ENCODE measurements around the gene MPHOSPH6. TPM values are rescaled to one million over a fixed set of nuclear protein-coding genes. Genes with fewer than 3 reads are reported as not detected.

The MPHOSPH6 gene
- total RNA-seq, 2 experiments from 2014 or later, result 27.1 to 28.7 TPM

GRCh38 chr16:82187829-82188228 is 17.8 kb upstream of the MPHOSPH6 start:
- Mint-ChIP-seq H3K27ac (no peak overlapping the region), H3K27me3 (peaks cover 26% of the 10 kb centered on the region), H3K9me3 (no peaks in the 10 kb centered on the region), H3K36me3 (ENCODE audit: low read depth) (peaks cover 2% of the 10 kb centered on the region), H3K4me3 (no peak overlapping the region), H3K4me1 (peaks cover 19% of the 10 kb centered on the region)
- ChIA-PET CTCF (interaction anchor here (1.8 kb wide), 1 partner anchor 42 kb away, joined by 4 read pairs; no protein-coding TSS in a partner anchor), POLR2A (interaction anchor here (3.0 kb wide), 1 partner anchor 18 kb away, joined by 8 read pairs; the partner anchor contains the start of gene MPHOSPH6)
- DNase-seq, result no peak

DNA sequence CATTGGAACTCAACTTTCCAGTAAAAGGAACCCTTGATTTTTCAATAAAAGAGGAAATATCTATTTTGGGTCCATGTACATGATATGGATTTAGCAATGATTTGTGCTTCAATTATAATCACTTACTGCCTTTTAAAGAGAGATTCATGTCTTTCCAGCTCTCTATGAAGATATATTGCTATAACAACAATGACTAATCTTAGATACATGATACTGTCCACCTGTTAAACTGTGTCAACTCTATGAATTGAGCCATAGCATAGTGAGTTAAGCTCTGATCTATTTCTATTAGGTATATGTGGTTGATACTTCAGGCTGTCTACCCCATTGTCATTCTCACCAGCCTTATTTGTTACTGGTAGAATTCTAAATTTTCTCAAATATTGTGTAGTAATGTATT is 15.0 kb upstream of the MPHOSPH6 start:
- H3K36me3 Mint-ChIP-seq (ENCODE audit: low read depth), result no peaks in the 10 kb centered on the region
- no peak for DNase-seq
- no peak overlapping the region for H3K27ac Mint-ChIP-seq
- peaks cover 25% of the 10 kb centered on the region for H3K27me3 Mint-ChIP-seq
- ChIA-PET CTCF (interaction anchor here (1.1 to 1.3 kb wide), 2 partner anchors 10 to 15 kb away, joined by 3 to 4 read pairs; partner anchors contain the start of gene MPHOSPH6), POLR2A (interaction anchor here (1.6 kb wide), 1 partner anchor 15 kb away, joined by 6 read pairs; the partner anchor contains the start of gene MPHOSPH6)
- peaks cover 10% of the 10 kb centered on the region for H3K4me1 Mint-ChIP-seq
- H3K4me3 Mint-ChIP-seq, result no peak overlapping the region
- H3K9me3 Mint-ChIP-seq, result no peaks in the 10 kb centered on the region

- peaks cover 22% of the 10 kb centered on the region for H3K27me3 Mint-ChIP-seq
- no peaks in the 10 kb centered on the region for H3K36me3 Mint-ChIP-seq (ENCODE audit: low read depth)
- no peak for DNase-seq
- POLR2A ChIA-PET, result no interaction called here
- CTCF ChIA-PET, result no interaction called here
- H3K4me1 Mint-ChIP-seq, result peaks cover 10% of the 10 kb centered on the region
- H3K4me3 Mint-ChIP-seq, result no peak overlapping the region
- H3K27ac Mint-ChIP-seq, result no peak overlapping the region
- no peaks in the 10 kb centered on the region for H3K9me3 Mint-ChIP-seq
These were observed 14.2 kb upstream of the MPHOSPH6 start for GRCh38 chr16:82184213-82184612.

- POLR2A ChIA-PET, result no interaction called here
- no peaks in the 10 kb centered on the region for H3K36me3 Mint-ChIP-seq (ENCODE audit: low read depth)
- DNase-seq, result no peak
- H3K4me3 Mint-ChIP-seq, result no peak overlapping the region
- H3K9me3 Mint-ChIP-seq, result no peaks in the 10 kb centered on the region
- H3K27me3 Mint-ChIP-seq, result peaks cover 28% of the 10 kb centered on the region
- H3K27ac Mint-ChIP-seq, result no peak overlapping the region
- H3K4me1 Mint-ChIP-seq, result peaks cover 7% of the 10 kb centered on the region
- CTCF ChIA-PET, result no interaction called here
These were observed 13.0 kb upstream of the MPHOSPH6 start for GRCh38 chr16:82183004-82183397.

GRCh38 chr16:82182266-82183003 is 12.4 kb upstream of the MPHOSPH6 start:
- POLR2A ChIA-PET, result interaction anchor here (0.8 kb wide), 1 partner anchor 77 kb away, joined by 3 read pairs; no protein-coding TSS in a partner anchor
- H3K27ac Mint-ChIP-seq, result no peak overlapping the region

DNA sequence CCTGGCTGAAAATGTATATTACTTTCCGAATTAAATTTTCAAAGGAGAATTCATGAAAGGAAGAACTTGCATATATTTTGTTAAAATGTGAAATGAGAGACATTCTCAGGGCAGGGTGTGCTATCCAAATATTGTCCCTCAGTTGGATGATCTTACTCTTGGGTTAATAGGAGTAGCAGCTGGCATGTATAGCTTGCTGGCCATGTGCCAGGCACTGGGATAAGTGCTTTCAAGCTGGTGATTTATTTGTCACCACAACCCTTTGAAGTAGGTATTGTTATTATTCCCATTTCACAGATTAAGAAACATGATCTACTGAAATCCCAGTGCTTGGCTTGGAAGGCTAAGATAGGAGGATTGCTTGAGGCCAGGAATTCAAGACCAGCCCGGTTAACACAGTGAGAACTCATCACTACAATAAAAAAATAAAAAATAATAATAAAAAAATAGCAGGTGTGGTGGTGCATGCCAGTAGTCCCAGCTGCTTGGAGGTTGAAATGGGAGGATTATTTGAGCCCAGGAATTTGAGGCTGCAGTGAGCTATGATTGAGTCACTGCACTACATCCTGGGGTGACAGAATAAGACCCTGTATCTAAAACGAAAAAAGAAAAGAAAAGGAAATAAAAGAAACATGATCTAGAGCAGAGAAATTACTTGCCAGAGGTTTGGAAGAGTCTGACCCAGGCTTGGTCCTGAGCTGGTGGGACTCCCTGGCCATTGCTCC is 11.6 kb upstream of the MPHOSPH6 start:
- CTCF ChIA-PET, result interaction anchor here (2.2 kb wide), 1 partner anchor 49 kb away, joined by 9 read pairs; no protein-coding TSS in a partner anchor

More at GRCh38 chr16:82182266-82183003, 12.4 kb upstream of the MPHOSPH6 start:
- Mint-ChIP-seq H3K4me3 (no peak overlapping the region), H3K36me3 (ENCODE audit: low read depth) (no peaks in the 10 kb centered on the region), H3K9me3 (no peaks in the 10 kb centered on the region), H3K4me1 (peaks cover 3% of the 10 kb centered on the region), H3K27me3 (peaks cover 29% of the 10 kb centered on the region)
- DNase-seq, result no peak
- CTCF ChIA-PET, result no interaction called here

DNA sequence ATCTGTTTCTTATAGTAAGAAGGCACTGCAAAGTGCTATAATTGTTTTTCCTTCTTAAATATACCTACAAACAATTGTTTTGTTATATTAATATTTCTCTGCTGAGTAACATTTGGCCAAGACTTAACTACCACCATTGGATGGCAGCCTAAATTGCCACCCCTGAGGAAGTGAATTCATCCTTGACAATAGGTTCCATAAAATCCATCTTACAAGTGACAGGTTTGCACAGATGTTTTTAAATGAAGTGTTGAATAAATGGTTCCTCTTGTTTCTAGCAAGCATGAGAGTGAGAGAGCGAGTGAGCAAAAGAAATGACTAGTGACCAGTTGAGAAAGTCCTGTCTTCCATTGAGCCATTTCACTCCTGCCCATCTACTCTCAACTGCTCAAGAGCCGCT is 8.3 kb upstream of the MPHOSPH6 start:
- CTCF ChIA-PET, result no interaction called here
- Mint-ChIP-seq H3K27me3 (peaks cover 44% of the 10 kb centered on the region), H3K4me1 (no peaks in the 10 kb centered on the region), H3K4me3 (no peak overlapping the region), H3K9me3 (no peaks in the 10 kb centered on the region), H3K36me3 (ENCODE audit: low read depth) (no peaks in the 10 kb centered on the region), H3K27ac (no peak overlapping the region)
- POLR2A ChIA-PET, result no interaction called here
- DNase-seq, result no peak

More for the DNA sequence above, 11.6 kb upstream of the MPHOSPH6 start:
- Mint-ChIP-seq H3K9me3 (no peaks in the 10 kb centered on the region), H3K27ac (no peak overlapping the region), H3K27me3 (peaks cover 33% of the 10 kb centered on the region), H3K4me1 (no peaks in the 10 kb centered on the region), H3K36me3 (ENCODE audit: low read depth) (no peaks in the 10 kb centered on the region), H3K4me3 (no peak overlapping the region)
- no peak for DNase-seq
- POLR2A ChIA-PET, result interaction anchor here (0.8 to 2.1 kb wide), 2 partner anchors 11 to 78 kb away, joined by 3 to 5 read pairs; no protein-coding TSS in a partner anchor

- ChIA-PET POLR2A (no interaction called here), CTCF (no interaction called here)
- Mint-ChIP-seq H3K9me3 (no peaks in the 10 kb centered on the region), H3K36me3 (ENCODE audit: low read depth) (no peaks in the 10 kb centered on the region), H3K4me1 (no peaks in the 10 kb centered on the region), H3K4me3 (no peak overlapping the region), H3K27me3 (peaks cover 50% of the 10 kb centered on the region), H3K27ac (no peak overlapping the region)
- no peak for DNase-seq
These were observed 7.5 kb upstream of the MPHOSPH6 start for GRCh38 chr16:82177555-82177954.

DNA sequence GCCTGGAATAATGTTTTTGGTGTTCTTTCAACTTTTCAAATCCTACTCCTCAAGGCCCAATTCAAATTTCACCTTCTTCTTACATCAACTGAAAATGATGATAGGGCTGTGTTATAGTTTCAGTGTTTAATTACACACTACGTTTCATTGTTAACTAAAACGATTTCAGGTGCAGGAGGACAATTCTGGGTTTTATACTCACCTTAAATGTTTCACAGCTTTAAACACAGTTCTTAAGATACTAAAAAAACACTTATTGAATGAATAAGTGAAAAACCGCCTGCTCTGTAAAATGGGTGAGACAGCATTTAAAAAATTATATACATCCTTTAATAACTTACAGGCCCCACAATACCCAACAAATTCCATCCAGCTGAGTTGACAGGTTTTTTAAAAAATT is 6.2 kb upstream of the MPHOSPH6 start:
- DNase-seq, result no peak
- Mint-ChIP-seq H3K4me1 (no peaks in the 10 kb centered on the region), H3K9me3 (no peaks in the 10 kb centered on the region), H3K36me3 (ENCODE audit: low read depth) (no peaks in the 10 kb centered on the region), H3K4me3 (no peak overlapping the region), H3K27me3 (peaks cover 62% of the 10 kb centered on the region), H3K27ac (no peak overlapping the region)
- POLR2A ChIA-PET, result no interaction called here
- CTCF ChIA-PET, result no interaction called here

DNA sequence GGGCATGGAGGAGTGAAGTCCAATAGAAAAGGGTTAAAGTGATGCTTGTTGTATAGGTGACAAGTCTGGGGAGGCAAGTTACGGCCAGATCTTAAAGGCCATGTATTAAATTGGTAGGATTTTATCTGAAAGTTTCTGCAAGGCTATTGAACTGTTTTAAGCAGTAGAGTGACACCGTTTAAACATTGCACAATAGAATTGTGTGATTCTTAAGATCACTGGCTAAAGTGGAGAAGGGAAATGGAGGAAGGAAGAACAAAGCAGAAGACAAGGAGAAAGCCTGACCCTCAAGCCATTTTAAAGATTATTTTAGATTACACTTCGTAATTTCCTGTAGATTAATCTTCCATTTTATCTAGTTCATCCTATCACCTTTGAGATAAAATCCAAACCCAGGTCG is 5.6 kb upstream of the MPHOSPH6 start:
- Mint-ChIP-seq H3K4me1 (no peaks in the 10 kb centered on the region), H3K4me3 (no peak overlapping the region), H3K9me3 (no peaks in the 10 kb centered on the region), H3K36me3 (ENCODE audit: low read depth) (no peaks in the 10 kb centered on the region), H3K27ac (no peak overlapping the region), H3K27me3 (peaks cover 67% of the 10 kb centered on the region)
- CTCF ChIA-PET, result interaction anchor here (1.2 kb wide), 1 partner anchor 10 kb away, joined by 3 read pairs; no protein-coding TSS in a partner anchor
- no peak for DNase-seq
- POLR2A ChIA-PET, result no interaction called here

- no peak for DNase-seq
- Mint-ChIP-seq H3K4me1 (peaks cover 37% of the 10 kb centered on the region), H3K4me3 (no peak overlapping the region), H3K9me3 (peaks cover 20% of the 10 kb centered on the region), H3K27me3 (peaks cover 19% of the 10 kb centered on the region), H3K27ac (no peak overlapping the region), H3K36me3 (ENCODE audit: low read depth) (peaks cover 58% of the 10 kb centered on the region)
- ChIA-PET POLR2A (interaction anchor here (1.2 kb wide), 1 partner anchor 34 kb away, joined by 3 read pairs; no protein-coding TSS in a partner anchor), CTCF (no interaction called here)
These were observed 2.4 kb downstream of the MPHOSPH6 start for GRCh38 chr16:82167670-82168069.

DNA sequence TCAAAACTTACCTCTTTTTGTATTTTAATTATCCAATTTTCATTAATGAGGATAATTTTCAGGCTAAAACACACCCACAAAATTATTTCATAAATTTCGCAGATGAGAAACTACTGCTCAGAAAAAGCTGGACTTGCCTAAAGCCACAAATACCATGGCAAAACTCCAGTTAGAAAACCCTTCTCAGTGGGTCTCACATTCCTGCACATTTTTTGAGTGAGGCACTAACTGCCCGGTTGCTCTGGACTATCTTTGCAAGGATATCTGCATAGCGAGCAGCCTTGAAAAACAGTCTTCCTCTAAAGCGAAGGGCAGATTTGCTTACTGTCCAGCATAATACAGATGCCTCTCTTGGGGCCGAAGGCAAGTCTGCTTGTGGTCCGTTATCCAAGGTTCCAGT is 9.8 kb downstream of the MPHOSPH6 start:
- CTCF ChIA-PET, result no interaction called here

GRCh38 chr16:82157836-82158235 is 12.2 kb downstream of the MPHOSPH6 start:
- Mint-ChIP-seq H3K9me3 (no peaks in the 10 kb centered on the region), H3K4me3 (no peak overlapping the region), H3K27ac (no peak overlapping the region), H3K27me3 (no peaks in the 10 kb centered on the region), H3K4me1 (peaks cover 21% of the 10 kb centered on the region), H3K36me3 (ENCODE audit: low read depth) (peaks cover 61% of the 10 kb centered on the region)
- ChIA-PET CTCF (no interaction called here), POLR2A (no interaction called here)
- no peak for DNase-seq

More for the DNA sequence above, 9.8 kb downstream of the MPHOSPH6 start:
- Mint-ChIP-seq H3K36me3 (ENCODE audit: low read depth) (peaks cover 65% of the 10 kb centered on the region), H3K4me3 (no peak overlapping the region), H3K4me1 (peaks cover 34% of the 10 kb centered on the region), H3K9me3 (peaks cover 4% of the 10 kb centered on the region), H3K27me3 (no peaks in the 10 kb centered on the region), H3K27ac (no peak overlapping the region)
- POLR2A ChIA-PET, result no interaction called here
- DNase-seq, result no peak

All from activated CD4-positive, alpha-beta memory T cell treated with anti-CD3 and anti-CD28 coated beads, Interleukin-2, amount 10 ng/mL, durations not matched to agents 7 days and 5 days (primary cell).